ENCODE results near the gene GRIN2C. TPM values are rescaled to one million over a fixed set of nuclear protein-coding genes. Genes with fewer than 3 reads are reported as not detected.

The GRIN2C gene
- total and polyA plus RNA-seq, 9 of the 15 experiments (the other 6 are each of a cell fraction or from before 2014, with no cell fraction given) = under 0.01 to 0.33 (median 0.10) TPM; not detected in 2

DNA sequence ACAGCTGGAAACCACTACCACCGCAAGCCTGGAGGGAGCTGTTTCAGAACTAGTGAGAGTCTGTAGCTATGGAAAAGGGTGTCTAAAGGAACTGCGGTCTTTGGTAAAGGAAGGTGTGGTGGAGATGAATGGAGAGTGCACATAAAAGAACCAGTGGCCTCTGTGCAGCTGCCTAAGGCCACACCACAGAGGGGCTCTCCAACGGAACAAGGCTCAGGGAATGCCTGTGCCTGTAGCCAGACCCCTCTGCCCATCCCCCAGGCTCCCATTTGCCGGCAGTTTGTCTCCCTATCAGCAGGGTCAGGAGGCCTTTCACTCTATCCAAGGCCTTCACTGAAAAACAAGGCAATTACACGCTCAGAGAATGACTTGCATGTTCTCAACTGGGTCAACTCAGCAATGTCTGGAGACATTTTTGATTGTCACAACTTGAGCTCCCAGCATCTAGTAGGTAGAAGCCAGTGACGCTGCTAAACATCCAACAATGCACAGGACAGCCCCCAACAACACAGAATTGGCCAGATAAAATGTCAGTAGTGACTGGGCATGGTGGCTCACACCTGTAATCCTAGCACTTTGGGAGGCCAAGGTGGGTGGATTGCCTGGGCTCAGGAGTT lies 16.4 kb upstream of the GRIN2C start (continued):
- TF ChIP-seq ZNF589 (CRISPR knock-in tag; IDR thresholded peaks at IDR 0.05; ENCODE audit: low read depth) = peak; percentile 83
- no peak for TF ChIP-seq ETV6 (IDR thresholded peaks at IDR 0.05; ENCODE audit: borderline replicate concordance in 1 of 2, low read depth in 2 of 2, low read length in 1 of 2)
- TF ChIP-seq ETV6 (CRISPR knock-in tag; IDR thresholded peaks at IDR 0.05; ENCODE audit: borderline replicate concordance) = no peak
- peak; percentile 20; the same call in 1 of the 2 replicates for TF ChIP-seq BCOR (IDR thresholded peaks at IDR 0.05)
- 0 out of 2 replicates have a peak, but pooled peaks have one; percentile 44 for TF ChIP-seq ZNF830 (CRISPR knock-in tag; IDR thresholded peaks at IDR 0.05)
- no peak; the same call in 1 of the 2 replicates for TF ChIP-seq STAT5A (IDR thresholded peaks at IDR 0.05; ENCODE audit: borderline replicate concordance, low read length)
- TF ChIP-seq HDAC3 (IDR thresholded peaks at IDR 0.05; ENCODE audit: borderline replicate concordance, partially characterized antibody) = peak; percentile 38
- peak; percentile 87 for TF ChIP-seq DPF2 (IDR thresholded peaks at IDR 0.05)
- peak; percentile 90 for TF ChIP-seq ZNF175 (CRISPR knock-in tag; IDR thresholded peaks at IDR 0.05; ENCODE audit: low read depth)
- peak; percentile 72; the same call in 1 of the 2 replicates for TF ChIP-seq GTF2E2 (tag; IDR thresholded peaks at IDR 0.05)
- TF ChIP-seq HSF4 (CRISPR knock-in tag; IDR thresholded peaks at IDR 0.05; ENCODE audit: borderline replicate concordance) = 0 out of 2 replicates have a peak, but pooled peaks have one; percentile 67
- TF ChIP-seq, protein P1, sequence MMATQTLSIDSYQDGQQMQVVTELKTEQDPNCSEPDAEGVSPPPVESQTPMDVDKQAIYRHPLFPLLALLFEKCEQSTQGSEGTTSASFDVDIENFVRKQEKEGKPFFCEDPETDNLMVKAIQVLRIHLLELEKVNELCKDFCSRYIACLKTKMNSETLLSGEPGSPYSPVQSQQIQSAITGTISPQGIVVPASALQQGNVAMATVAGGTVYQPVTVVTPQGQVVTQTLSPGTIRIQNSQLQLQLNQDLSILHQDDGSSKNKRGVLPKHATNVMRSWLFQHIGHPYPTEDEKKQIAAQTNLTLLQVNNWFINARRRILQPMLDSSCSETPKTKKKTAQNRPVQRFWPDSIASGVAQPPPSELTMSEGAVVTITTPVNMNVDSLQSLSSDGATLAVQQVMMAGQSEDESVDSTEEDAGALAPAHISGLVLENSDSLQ (IDR thresholded peaks at IDR 0.05) = peak; percentile 77; the same call in 1 of the 2 replicates
- TF ChIP-seq ZNF134 (CRISPR knock-in tag; conservative IDR thresholded peaks at IDR 0.05) = 0 out of 2 replicates have a peak, but pooled peaks have one; percentile 24
- peak; percentile 63 for TF ChIP-seq TEAD2 (tag; IDR thresholded peaks at IDR 0.05)
- TF ChIP-seq NFE2 (IDR thresholded peaks at IDR 0.05; ENCODE audit: low read depth) = peak; percentile 95
- TF ChIP-seq MAZ (CRISPR knock-in tag; conservative IDR thresholded peaks at IDR 0.05 in 1 of 2, IDR thresholded peaks at IDR 0.05 in 1 of 2) = 0 out of 4 replicates have a peak, but pooled peaks of 1 of the 2 experiments have one; percentile 53
- TF ChIP-seq, protein P2, sequence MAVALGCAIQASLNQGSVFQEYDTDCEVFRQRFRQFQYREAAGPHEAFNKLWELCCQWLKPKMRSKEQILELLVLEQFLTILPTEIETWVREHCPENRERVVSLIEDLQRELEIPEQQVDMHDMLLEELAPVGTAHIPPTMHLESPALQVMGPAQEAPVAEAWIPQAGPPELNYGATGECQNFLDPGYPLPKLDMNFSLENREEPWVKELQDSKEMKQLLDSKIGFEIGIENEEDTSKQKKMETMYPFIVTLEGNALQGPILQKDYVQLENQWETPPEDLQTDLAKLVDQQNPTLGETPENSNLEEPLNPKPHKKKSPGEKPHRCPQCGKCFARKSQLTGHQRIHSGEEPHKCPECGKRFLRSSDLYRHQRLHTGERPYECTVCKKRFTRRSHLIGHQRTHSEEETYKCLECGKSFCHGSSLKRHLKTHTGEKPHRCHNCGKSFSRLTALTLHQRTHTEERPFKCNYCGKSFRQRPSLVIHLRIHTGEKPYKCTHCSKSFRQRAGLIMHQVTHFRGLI (CRISPR knock-in tag; IDR thresholded peaks at IDR 0.05) = peak; percentile 41; the same call in 1 of the 2 replicates
- peak; percentile 39 to 57; a peak in 2 of 4 replicates for TF ChIP-seq FOXK2 (conservative IDR thresholded peaks at IDR 0.05 in 1 of 2, IDR thresholded peaks at IDR 0.05 in 1 of 2; ENCODE audit: low read depth in 2 of 2)
- TF ChIP-seq ZNF583 (CRISPR knock-in tag; IDR thresholded peaks at IDR 0.05) = 0 out of 2 replicates have a peak, but pooled peaks have one; percentile 50
- TF ChIP-seq KDM4B (IDR thresholded peaks at IDR 0.05; ENCODE audit: borderline replicate concordance in 2 of 2, low read depth in 1 of 2) = peak in 1 of 2 experiments; percentile 24; a peak in 1 of 4 replicates
- TF ChIP-seq, protein P3, sequence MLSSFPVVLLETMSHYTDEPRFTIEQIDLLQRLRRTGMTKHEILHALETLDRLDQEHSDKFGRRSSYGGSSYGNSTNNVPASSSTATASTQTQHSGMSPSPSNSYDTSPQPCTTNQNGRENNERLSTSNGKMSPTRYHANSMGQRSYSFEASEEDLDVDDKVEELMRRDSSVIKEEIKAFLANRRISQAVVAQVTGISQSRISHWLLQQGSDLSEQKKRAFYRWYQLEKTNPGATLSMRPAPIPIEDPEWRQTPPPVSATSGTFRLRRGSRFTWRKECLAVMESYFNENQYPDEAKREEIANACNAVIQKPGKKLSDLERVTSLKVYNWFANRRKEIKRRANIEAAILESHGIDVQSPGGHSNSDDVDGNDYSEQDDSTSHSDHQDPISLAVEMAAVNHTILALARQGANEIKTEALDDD (IDR thresholded peaks at IDR 0.05) = 0 out of 2 replicates have a peak, but pooled peaks have one; percentile 24
- TF ChIP-seq NR2C1 (IDR thresholded peaks at IDR 0.05) = no peak
- peak; percentile 81 for TF ChIP-seq NR2C1 (tag; IDR thresholded peaks at IDR 0.05)
- TF ChIP-seq PML (IDR thresholded peaks at IDR 0.05; ENCODE audit: low read length) = no peak
- no peak for TF ChIP-seq RUNX1 (IDR thresholded peaks at IDR 0.05; ENCODE audit: low read depth)

Measured in K562 (cell line).